Right lobe of liver (tissue), 6 donors: ENCODE measurements around the gene MED8. TPM values are rescaled to one million over a fixed set of nuclear protein-coding genes. Genes with fewer than 3 reads are reported as not detected.

Experiments used
- ATAC-seq, 4 donors: fragments of 200-7000 bp; cut with Tn5 transposase; one replicate each; pipeline ENCODE4 v1.9.1; 2020; ENCODE audit warnings: mild to moderate bottlenecking in 4 of 4, moderate library complexity in 4 of 4
- DNase-seq, 3 donors: peaks; one replicate each; pipeline ENCODE4 v3.0.0-alpha.2; 2020
- H3K27ac ChIP-seq, 3 donors: fragments of 200-600 bp; one replicate each; pipeline ENCODE4 v1.8.0; 2022
- H3K27me3 ChIP-seq, 2 donors: fragments of 200-600 bp; one replicate each; pipeline ENCODE4 v1.8.0; 2022
- H3K36me3 ChIP-seq, 4 donors: fragments of 200-600 bp; sonication (generic) in 1 of 4; one replicate each; pipeline versions ENCODE4 v1.5.1 to v1.8.0; 2017 to 2022; ENCODE audit warnings: control low read depth in 1 of 4
- H3K4me1 ChIP-seq, 4 donors: fragments of 200-600 bp; sonication (generic) in 1 of 4; one replicate each; pipeline versions ENCODE4 v1.5.1 to v1.8.0; 2017 to 2022; ENCODE audit warnings: control low read depth in 1 of 4
- H3K4me3 ChIP-seq, 3 donors: fragments of 200-600 bp; one replicate each; pipeline ENCODE4 v1.8.0; 2022
- H3K9me3 ChIP-seq, 4 donors: fragments of 200-600 bp; sonication (generic) in 1 of 4; one replicate each; pipeline versions ENCODE4 v1.5.1 to v1.8.0; 2017 to 2022; ENCODE audit warnings: control low read depth in 1 of 4
- CTCF ChIP-seq, 4 donors: fragments of 200-600 bp in 3 of 4; fragments of 450-650 bp in 1 of 4; IDR thresholded peaks; one replicate each; pipeline versions ENCODE4 v1.5.1 to v1.8.0; 2016 to 2022; ENCODE audit warnings: antibody characterized with exemption in 4 of 4, mild to moderate bottlenecking in 2 of 4
- POLR2A ChIP-seq: fragments of 450-650 bp; IDR thresholded peaks from one replicate; pipeline ENCODE4 v1.6.1; 2017; ENCODE audit warnings: antibody characterized with exemption, mild to moderate bottlenecking
- WGBS: methylation state at CpG from one replicate; pipeline ENCODE4 v1.1.6; 2018; ENCODE audit warnings: low coverage, low lambda C conversion rate; ENCODE audit not compliant: insufficient coverage; ENCODE audit errors: missing lambda C conversion rate; 5-methylcytosine and 5-hydroxymethylcytosine counted together
- intact Hi-C, 2 donors: fragments of 100-400 bp; cut with DNase I; formaldehyde crosslinking; loops; one replicate each; pipeline versions ENCODE4 v1.11.2 to v1.14.1; 2022
- total RNA-seq, 6 experiments: library from RNA; depleted of rRNA in 2 of 6; stranded (reverse); fragments of >200 nt in 2 of 6; fragmentation: NEBNext Ultra II Directional in 3 of 6; extraction: Animal tissue kit (Norgen Biotek cat#: 25700) in 3 of 6; gene quantifications; one replicate each; pipeline versions ENCODE4 v1.1.0 to v1.2.4, GENCODE V29; 2016 to 2023
- donor health status: DM: no; HTN: yes; CAD: no.
- donor health status: DM: no; HTN: no; CAD: no.
- donor health status: DM: no; HTN: no; CAD: no.
- donor health status: DM: no; HTN: yes; CAD: no.
- donor health status: DM: no; HTN: yes; CAD: no.

The MED8 gene
- total RNA-seq, 6 experiments from 2014 or later = 20.7 to 26.6 (median 24.1) TPM

GRCh38 chr1:43358746-43359693 lies 30.6 kb downstream of the MED8 start, which contains the start of gene CDC20:
CDC20 (plus strand) TSS chr1:43358981; CDS start chr1:43359216, 235 bp downstream.
- TF ChIP-seq POLR2A (no peak), CTCF (IDR thresholded peaks at IDR 0.05) (no peak)
- Histone ChIP-seq H3K4me3 (peak within 1 kb of the TSS; percentile 41 to 70 (median 69)), H3K36me3 (peaks cover 0 to 21% (median 8%) of the 10 kb centered on the region in 4 donors), H3K27me3 (no peaks in the 10 kb centered on the region), H3K4me1 (peaks cover 0 to 13% (median 5%) of the 10 kb centered on the region in 4 donors), H3K9me3 (no peaks in the 10 kb centered on the region), H3K27ac (peak within 1 kb of the TSS; percentile 50 to 58 (median 53))
- peak; percentile 98 to 99 (median 98) for DNase-seq
- peak; percentile 98 to 99 (median 99) for ATAC-seq
- 1% methylated on average over 14 of the region's 59 CpGs for WGBS
- intact Hi-C loops = no loop called here

GRCh38 chr1:43358121-43358745 lies 31.4 kb downstream of the MED8 start:
- peak overlapping the region; percentile 50 to 58 (median 53) for H3K27ac ChIP-seq
- 0% methylated on average over 17 of the region's 33 CpGs for WGBS
- ATAC-seq (peak; percentile 22 to 52 (median 38)), DNase-seq (no peak)
- TF ChIP-seq CTCF (IDR thresholded peaks at IDR 0.05) = peak in 3 of 4 donors; percentile 22 to 44 (median 37)
- TF ChIP-seq POLR2A = no peak
- H3K9me3 ChIP-seq = no peaks in the 10 kb centered on the region
- H3K4me3 ChIP-seq = peak overlapping the region; percentile 41 to 70 (median 69)
- intact Hi-C loops = no loop called here
- H3K4me1 ChIP-seq = peaks cover 0 to 13% (median 5%) of the 10 kb centered on the region in 4 donors
- peaks cover 0 to 13% (median 3%) of the 10 kb centered on the region in 4 donors for H3K36me3 ChIP-seq
- no peaks in the 10 kb centered on the region for H3K27me3 ChIP-seq

DNA sequence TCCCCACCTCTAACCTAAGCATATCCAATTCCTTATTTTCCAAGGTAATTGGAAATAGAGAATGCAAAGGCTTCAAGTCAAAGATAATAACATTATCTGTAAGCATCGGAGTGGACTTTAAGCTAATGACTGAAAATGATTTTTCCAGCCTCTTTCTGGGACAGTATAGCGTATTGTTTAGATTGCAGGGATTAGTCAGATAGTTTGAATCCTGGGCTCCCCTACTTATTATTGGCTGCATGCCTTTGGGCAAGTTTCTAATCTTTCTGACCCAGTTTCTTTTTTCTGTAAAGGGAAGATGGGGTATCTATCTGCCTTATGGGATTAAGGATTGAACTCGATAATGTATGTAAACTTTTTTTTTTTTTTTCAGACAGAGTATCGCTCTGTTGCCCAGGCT lies 32.3 kb downstream of the MED8 start:
- Histone ChIP-seq H3K4me3 (no peak overlapping the region), H3K27me3 (no peaks in the 10 kb centered on the region), H3K4me1 (peaks cover 0 to 13% (median 5%) of the 10 kb centered on the region in 4 donors), H3K27ac (no peak overlapping the region), H3K36me3 (peaks cover 0 to 6% (median 0%) of the 10 kb centered on the region in 4 donors), H3K9me3 (no peaks in the 10 kb centered on the region)
- no peak for ATAC-seq
- DNase-seq = no peak
- WGBS = 88% methylated on average over 4 of the region's 4 CpGs
- TF ChIP-seq CTCF (IDR thresholded peaks at IDR 0.05) (no peak), POLR2A (no peak)
- intact Hi-C loops = no loop called here

GRCh38 chr1:43354936-43355335 lies 34.7 kb downstream of the MED8 start:
- WGBS = 73% methylated on average over 2 of the region's 2 CpGs
- H3K36me3 ChIP-seq = no peaks in the 10 kb centered on the region

More at GRCh38 chr1:43354936-43355335, 34.7 kb downstream of the MED8 start:
- Histone ChIP-seq H3K4me1 (peaks cover 0 to 18% (median 6%) of the 10 kb centered on the region in 4 donors), H3K9me3 (no peaks in the 10 kb centered on the region), H3K4me3 (no peak overlapping the region), H3K27me3 (no peaks in the 10 kb centered on the region), H3K27ac (no peak overlapping the region)
- intact Hi-C loops = no loop called here
- TF ChIP-seq POLR2A (no peak), CTCF (IDR thresholded peaks at IDR 0.05) (no peak)
- DNase-seq (no peak), ATAC-seq (no peak)
